NT2/D1 (cell line): ENCODE results near the gene SULT1A3.
"Not testable (repeated sequence)": the region's sequence is repeated elsewhere in the genome, so short reads cannot be mapped to it uniquely, and the experiment has no call there.

Experiments
- SUZ12 ChIP-seq: IDR thresholded peaks from 2 replicates; pipeline ENCODE4 v1.6.1; 2011; ENCODE audit not compliant: insufficient read length, insufficient read depth; ENCODE audit errors: extremely low read depth
- YY1 ChIP-seq: IDR thresholded peaks from 2 replicates; pipeline ENCODE4 v1.6.1; 2011; ENCODE audit not compliant: insufficient read length, insufficient read depth

- not testable (repeated sequence) for TF ChIP-seq SUZ12, YY1
Observed at GRCh38 chr16:30206252-30206651, 7.2 kb downstream of the SULT1A3 start.
